ENCODE measurements around the gene ACLY. TPM values are rescaled to one million over a fixed set of nuclear protein-coding genes. Genes with fewer than 3 reads are reported as not detected.
A peak's percentile ranks its signal among the peaks of the same experiment; 100 is the strongest.

The ACLY gene
- total RNA-seq, 2 experiments from 2014 or later, result 185 to 186 TPM

DNA sequence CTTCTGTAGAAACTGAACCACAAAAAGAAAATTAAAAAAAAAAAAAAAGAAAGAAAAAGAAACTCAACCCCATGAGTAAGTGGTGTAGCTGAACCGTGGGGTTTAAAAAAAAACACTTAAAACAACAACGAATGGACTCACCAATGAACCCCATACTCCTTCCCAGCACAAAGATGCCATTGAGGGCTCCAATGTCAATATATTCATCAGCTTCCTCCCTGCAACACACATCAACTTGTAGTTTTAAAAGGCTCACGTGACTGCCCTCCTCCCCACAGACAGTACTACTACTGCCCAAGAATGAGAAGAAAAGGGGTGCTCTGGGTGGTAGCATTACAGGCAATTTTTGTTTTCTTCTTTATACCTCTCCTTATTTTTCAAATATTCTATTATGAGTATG, 50.2 kb downstream of the ACLY start:
- DNase-seq (no peak), ATAC-seq (no peak)
- Mint-ChIP-seq H3K4me1 (ENCODE audit: low read depth) (peaks cover 32% of the 10 kb centered on the region), H3K36me3 (ENCODE audit: low read depth) (peaks cover 49% of the 10 kb centered on the region), H3K27ac (peak overlapping the region; percentile 89), H3K27me3 (no peaks in the 10 kb centered on the region), H3K4me3 (no peak overlapping the region), H3K9me3 (no peaks in the 10 kb centered on the region)
- POLR2A ChIA-PET, result no interaction called here
- CTCF ChIA-PET, result no interaction called here
- TF ChIP-seq CTCF (IDR thresholded peaks at IDR 0.05), result no peak
- intact Hi-C loops (cut with micrococcal nuclease), result no loop called here

- no peak for DNase-seq
- POLR2A ChIA-PET, result interaction anchor here (2.5 to 2.9 kb wide), 2 partner anchors 12 to 175 kb away, joined by 11 to 14 read pairs; no protein-coding TSS in a partner anchor
- H3K4me1 Mint-ChIP-seq (ENCODE audit: low read depth), result peaks cover 42% of the 10 kb centered on the region
- CTCF ChIA-PET, result interaction anchor here (1.0 to 2.1 kb wide), 5 partner anchors 53 to 217 kb away, joined by 3 to 6 read pairs (median 5); partner anchors contain the start of genes ACLY and ODAD4
- peaks cover 23% of the 10 kb centered on the region for H3K36me3 Mint-ChIP-seq (ENCODE audit: low read depth)
- peak overlapping the region; percentile 83 for H3K27ac Mint-ChIP-seq
- H3K9me3 Mint-ChIP-seq, result no peaks in the 10 kb centered on the region
- no peak overlapping the region for H3K4me3 Mint-ChIP-seq
- no peak for ATAC-seq
- TF ChIP-seq CTCF (IDR thresholded peaks at IDR 0.05), result no peak
- intact Hi-C loops (cut with micrococcal nuclease), result no loop called here
- no peaks in the 10 kb centered on the region for H3K27me3 Mint-ChIP-seq
These were observed 53.2 kb downstream of the ACLY start for GRCh38 chr17:41865596-41865893.

GRCh38 chr17:41864836-41865595, 53.7 kb downstream of the ACLY start, which contains the start of gene KLHL11:
Gene KLHL11, minus strand, starts transcription at chr17:41865423. Its CDS starts 53 bp downstream, at chr17:41865370.
- Mint-ChIP-seq H3K36me3 (ENCODE audit: low read depth) (peaks cover 20% of the 10 kb centered on the region), H3K4me1 (ENCODE audit: low read depth) (peaks cover 41% of the 10 kb centered on the region), H3K4me3 (no peak within 1 kb of the TSS), H3K27me3 (no peaks in the 10 kb centered on the region), H3K9me3 (no peaks in the 10 kb centered on the region), H3K27ac (peak within 1 kb of the TSS; percentile 83)
- ChIA-PET CTCF (interaction anchor here (0.8 to 2.1 kb wide), 10 partner anchors 12 to 216 kb away, joined by 3 to 6 read pairs (median 3); partner anchors contain the start of genes ACLY, ODAD4 and P3H4), POLR2A (interaction anchor here (0.7 to 2.9 kb wide), 14 partner anchors 8 to 1307 kb away, joined by 3 to 14 read pairs (median 3); partner anchors contain the start of genes ACLY and KAT2A)
- no peak for TF ChIP-seq CTCF (IDR thresholded peaks at IDR 0.05)
- intact Hi-C loops (cut with micrococcal nuclease), result no loop called here
- peak; percentile 89 for ATAC-seq
- DNase-seq, result peak; percentile 93

- POLR2A ChIA-PET, result interaction anchor here (0.7 to 2.9 kb wide), 14 partner anchors 9 to 1307 kb away, joined by 3 to 14 read pairs (median 3); partner anchors contain the start of genes ACLY and KAT2A
These were observed 54.3 kb downstream of the ACLY start for GRCh38 chr17:41864498-41864835.

More at GRCh38 chr17:41864498-41864835, 54.3 kb downstream of the ACLY start:
- DNase-seq (no peak), ATAC-seq (no peak)
- Mint-ChIP-seq H3K9me3 (no peaks in the 10 kb centered on the region), H3K27ac (no peak overlapping the region), H3K4me1 (ENCODE audit: low read depth) (peaks cover 40% of the 10 kb centered on the region), H3K4me3 (no peak overlapping the region), H3K36me3 (ENCODE audit: low read depth) (peaks cover 16% of the 10 kb centered on the region), H3K27me3 (no peaks in the 10 kb centered on the region)
- CTCF ChIA-PET, result interaction anchor here (0.8 to 2.1 kb wide), 10 partner anchors 11 to 216 kb away, joined by 3 to 6 read pairs (median 4); partner anchors contain the start of genes ACLY and P3H4
- TF ChIP-seq CTCF (IDR thresholded peaks at IDR 0.05), result no peak
- intact Hi-C loops (cut with micrococcal nuclease), result no loop called here
